SK-N-SH (cell line): ENCODE results near the gene HYAL2. TPM values are rescaled to one million over a fixed set of nuclear protein-coding genes. Genes with fewer than 3 reads are reported as not detected.

Experiments
- CTCF ChIA-PET: fragments of 300-600, 350-600 bp; formaldehyde crosslinking; extraction: SDS; loops from one replicate; lab custom pipeline; 2021; lab: Yijun Ruan, JAX
- POLR2A ChIA-PET: fragments of 350-600 bp; sonication (Branson Sonifier 250); formaldehyde crosslinking; extraction: SDS; loops from one replicate; lab custom pipeline; 2020; ENCODE audit warnings: antibody characterized with exemption, inconsistent platforms; lab: Yijun Ruan, JAX
- DNase-seq: peaks from one replicate; pipeline ENCODE4 v3.0.0; 2012
- H2AFZ ChIP-seq: fragments of 200-600 bp; sonication (generic); 2 replicates; pipeline ENCODE4 v1.8.1; 2016; ENCODE audit warnings: antibody characterized with exemption, mild to moderate bottlenecking, low read depth
- H3F3A ChIP-seq: fragments of 200-600 bp; sonication (generic); replicated peaks from 2 replicates; pipeline ENCODE3; 2016; ENCODE audit warnings: antibody characterized with exemption, mild to moderate bottlenecking; ENCODE audit not compliant: insufficient read depth
- H3K27ac ChIP-seq, 2 experiments: fragments of 200-500 bp in 1 of 2; fragments of 200-600 bp in 1 of 2; sonication (Bioruptor generic) in 1 of 2; sonication (generic), shearing (Covaris generic) in 1 of 2; 2 replicates each; pipeline versions ENCODE4 v1.5.1 to v1.6.1; 2014 to 2016; ENCODE audit warnings: low read depth in 2 of 2, inconsistent platforms in 1 of 2, low read length in 1 of 2, mild to moderate bottlenecking in 1 of 2, mixed read lengths in 1 of 2
- H3K27me3 ChIP-seq: fragments of 200-600 bp; sonication (generic), shearing (Covaris generic); 2 replicates; pipeline ENCODE4 v1.6.1; 2016; ENCODE audit warnings: mixed run types; ENCODE audit not compliant: insufficient read depth
- H3K36me3 ChIP-seq, 2 experiments: fragments of 200-500 bp in 1 of 2; fragments of 200-600 bp in 1 of 2; sonication (Bioruptor generic) in 1 of 2; sonication (generic) in 1 of 2; replicated peaks in 1 of 2; 2 replicates each; pipeline versions ENCODE3 to v1.5.1; 2014 to 2016; ENCODE audit warnings: low read length in 1 of 2, mild to moderate bottlenecking in 1 of 2; ENCODE audit not compliant: insufficient read depth in 2 of 2, control insufficient read depth in 1 of 2
- H3K4me1 ChIP-seq, 2 experiments: fragments of 200-500 bp in 1 of 2; fragments of 200-600 bp in 1 of 2; sonication (Bioruptor generic) in 1 of 2; sonication (generic), shearing (Covaris generic) in 1 of 2; 2 replicates each; pipeline versions ENCODE4 v1.5.1 to v1.6.1; 2014 to 2016; ENCODE audit warnings: low read depth in 1 of 2, low read length in 1 of 2, mixed run types in 1 of 2; ENCODE audit not compliant: insufficient read depth in 2 of 2, control insufficient read depth in 1 of 2
- H3K4me2 ChIP-seq: fragments of 200-600 bp; sonication (generic), shearing (Covaris generic); 2 replicates; pipeline ENCODE4 v1.6.1; 2017; ENCODE audit warnings: mixed run types
- H3K4me3 ChIP-seq, 2 experiments: fragments of 200-500 bp in 1 of 2; fragments of 200-600 bp in 1 of 2; sonication (Bioruptor generic) in 1 of 2; sonication (generic), shearing (Covaris generic) in 1 of 2; 2 replicates each; pipeline versions ENCODE4 v1.5.1 to v1.8.1; 2014 to 2016; ENCODE audit warnings: low read depth in 2 of 2, inconsistent platforms in 1 of 2, low read length in 1 of 2, mild to moderate bottlenecking in 1 of 2, mixed read lengths in 1 of 2, moderate library complexity in 1 of 2
- H3K79me2 ChIP-seq: fragments of 200-600 bp; sonication (generic); 2 replicates; pipeline ENCODE4 v1.8.1; 2017; ENCODE audit warnings: mild to moderate bottlenecking; ENCODE audit not compliant: insufficient read depth
- H3K9ac ChIP-seq: fragments of 200-600 bp; sonication (generic); 2 replicates; pipeline ENCODE4 v1.6.1; 2017; ENCODE audit warnings: mixed run types
- H3K9me2 ChIP-seq: fragments of 200-600 bp; sonication (generic); 2 replicates; pipeline ENCODE4 v1.6.1; 2017; ENCODE audit warnings: mixed run types
- H3K9me3 ChIP-seq: fragments of 200-600 bp; sonication (generic); 2 replicates; pipeline ENCODE4 v1.6.1; 2017; ENCODE audit warnings: mixed run types, mild to moderate bottlenecking, moderate library complexity
- H4K20me1 ChIP-seq: fragments of 200-600 bp; sonication (generic); 2 replicates; pipeline ENCODE4 v1.6.1; 2017; ENCODE audit warnings: mild to moderate bottlenecking, mixed run types; ENCODE audit not compliant: insufficient read depth
- CHD2 ChIP-seq: fragments of 150-350 bp; IDR thresholded peaks from 2 replicates; pipeline ENCODE4 v1.6.1; 2018; ENCODE audit warnings: low read length; ENCODE audit not compliant: partially characterized antibody
- ELF1 ChIP-seq: IDR thresholded peaks from 2 replicates; pipeline ENCODE4 v1.4.0; 2012
- FOSL2 ChIP-seq: IDR thresholded peaks from 2 replicates; pipeline ENCODE4 v1.4.0; 2012; ENCODE audit warnings: low read depth, mild to moderate bottlenecking, moderate library complexity, borderline replicate concordance
- FOXJ3 ChIP-seq: sonication (generic); formaldehyde crosslinking; IDR thresholded peaks from 2 replicates; pipeline ENCODE4 v1.5.1; 2020; ENCODE audit warnings: mild to moderate bottlenecking, missing genetic modification reagents
- GABPA ChIP-seq: IDR thresholded peaks from 2 replicates; pipeline ENCODE4 v1.4.0; 2012; ENCODE audit warnings: low read depth, mild to moderate bottlenecking
- IRF3 ChIP-seq: fragments of 150-350 bp; IDR thresholded peaks from 2 replicates; pipeline ENCODE4 v1.6.1; 2016; ENCODE audit warnings: mild to moderate bottlenecking, low read depth, low read length
- MEF2A ChIP-seq: IDR thresholded peaks from 2 replicates; pipeline ENCODE4 v1.4.0; 2012; ENCODE audit warnings: low read depth, borderline replicate concordance
- MXI1 ChIP-seq: IDR thresholded peaks from 2 replicates; pipeline ENCODE4 v1.6.1; 2012; ENCODE audit warnings: mild to moderate bottlenecking, low read depth, low read length, improper control_type of control experiment
- NFIC ChIP-seq: IDR thresholded peaks from 2 replicates; pipeline ENCODE4 v1.4.0; 2012; ENCODE audit warnings: borderline replicate concordance
- NRF1 ChIP-seq: IDR thresholded peaks from 2 replicates; pipeline ENCODE4 v1.6.1; 2012; ENCODE audit warnings: low read depth, mild to moderate bottlenecking, low read length
- RAD21 ChIP-seq: IDR thresholded peaks from 2 replicates; pipeline ENCODE4 v1.6.1; 2012; ENCODE audit warnings: mild to moderate bottlenecking, low read length
- RCOR1 ChIP-seq: fragments of 150-350 bp; IDR thresholded peaks from 2 replicates; pipeline ENCODE4 v1.6.1; 2017; ENCODE audit warnings: antibody characterized with exemption, low read length
- SIN3A ChIP-seq: IDR thresholded peaks from 2 replicates; pipeline ENCODE4 v1.6.1; 2012; ENCODE audit warnings: low read depth, mild to moderate bottlenecking, low read length, moderate library complexity, borderline replicate concordance
- TCF12 ChIP-seq: IDR thresholded peaks from 2 replicates; pipeline ENCODE4 v1.4.0; 2012
- TEAD4 ChIP-seq: IDR thresholded peaks from 2 replicates; pipeline ENCODE4 v1.4.0; 2012; ENCODE audit warnings: mild to moderate bottlenecking, borderline replicate concordance; ENCODE audit not compliant: insufficient read depth
- WGBS: methylation state at CpG from one replicate; pipeline ENCODE4 v1.1.6; 2017; ENCODE audit warnings: low lambda C conversion rate; 5-methylcytosine and 5-hydroxymethylcytosine counted together
- polyA plus RNA-seq, 3 experiments: library from polyadenylated mRNA; depleted of rRNA; stranded (reverse); fragments of >200 nt; gene quantifications; 2 replicates each; pipeline ENCODE4 v1.2.3, GENCODE V29; 2012
- TF ChIP-seq, protein P1 (sequence below): IDR thresholded peaks from 2 replicates; pipeline ENCODE4; 2012
- TF ChIP-seq, protein P2 (sequence below): IDR thresholded peaks from 2 replicates; pipeline ENCODE4 v1.4.0; 2012; ENCODE audit warnings: low read depth
- TF ChIP-seq, protein P3 (sequence below): IDR thresholded peaks from 2 replicates; pipeline ENCODE4 v1.6.1; 2012; ENCODE audit warnings: mild to moderate bottlenecking, low read depth, low read length, moderate library complexity

Gene HYAL2
- polyA plus RNA-seq, 1 of the 3 experiments (the other 2 are of a cell fraction), result 135 TPM

GRCh38 chr3:50296721-50297383, 25.7 kb downstream of the HYAL2 start:
- Histone ChIP-seq H4K20me1 (no peaks in the 10 kb centered on the region), H3K4me2 (no peak overlapping the region), H3K4me3 (no peak overlapping the region), H3K4me1 (peaks cover 13 to 30% of the 10 kb centered on the region in 2 experiments; a peak in 3 of 4 replicates), H3K27ac (no peak overlapping the region), H3K27me3 (no peaks in the 10 kb centered on the region), H3K9me3 (no peaks in the 10 kb centered on the region), H3K79me2 (peaks cover 11% of the 10 kb centered on the region), H3K36me3 (peaks cover 0 to 6% of the 10 kb centered on the region in 2 experiments), H3F3A (no peaks in the 10 kb centered on the region), H2AFZ (no peak overlapping the region), H3K9me2 (no peaks in the 10 kb centered on the region), H3K9ac (no peak overlapping the region)
- TF ChIP-seq, protein P1, sequence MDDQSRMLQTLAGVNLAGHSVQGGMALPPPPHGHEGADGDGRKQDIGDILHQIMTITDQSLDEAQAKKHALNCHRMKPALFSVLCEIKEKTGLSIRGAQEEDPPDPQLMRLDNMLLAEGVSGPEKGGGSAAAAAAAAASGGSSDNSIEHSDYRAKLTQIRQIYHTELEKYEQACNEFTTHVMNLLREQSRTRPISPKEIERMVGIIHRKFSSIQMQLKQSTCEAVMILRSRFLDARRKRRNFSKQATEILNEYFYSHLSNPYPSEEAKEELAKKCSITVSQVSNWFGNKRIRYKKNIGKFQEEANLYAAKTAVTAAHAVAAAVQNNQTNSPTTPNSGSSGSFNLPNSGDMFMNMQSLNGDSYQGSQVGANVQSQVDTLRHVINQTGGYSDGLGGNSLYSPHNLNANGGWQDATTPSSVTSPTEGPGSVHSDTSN, result no peak
- TF ChIP-seq CHD2, result no peak
- no peak for TF ChIP-seq SIN3A
- TF ChIP-seq MEF2A, result no peak
- no peak for TF ChIP-seq NFIC
- TF ChIP-seq FOXJ3 (CRISPR knock-in tag), result no peak
- TF ChIP-seq FOSL2, result no peak
- TF ChIP-seq, protein P2, sequence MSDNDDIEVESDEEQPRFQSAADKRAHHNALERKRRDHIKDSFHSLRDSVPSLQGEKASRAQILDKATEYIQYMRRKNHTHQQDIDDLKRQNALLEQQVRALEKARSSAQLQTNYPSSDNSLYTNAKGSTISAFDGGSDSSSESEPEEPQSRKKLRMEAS, result no peak
- TF ChIP-seq RCOR1, result no peak
- ChIA-PET POLR2A (no interaction called here), CTCF (interaction anchor here (0.5 to 3.4 kb wide), 3 partner anchors 27 to 84 kb away, joined by 3 to 16 read pairs (median 7); no protein-coding TSS in a partner anchor)
- DNase-seq, result no peak
- 94% methylated on average over 3 of the region's 18 CpGs for WGBS

GRCh38 chr3:50295553-50296431, 26.8 kb downstream of the HYAL2 start:
- H3K9me3 ChIP-seq, result no peaks in the 10 kb centered on the region
- peaks cover 21% of the 10 kb centered on the region for H3K79me2 ChIP-seq
- peaks cover 13 to 36% of the 10 kb centered on the region in 2 experiments; a peak in 3 of 4 replicates for H3K4me1 ChIP-seq
- peaks cover 0 to 6% of the 10 kb centered on the region in 2 experiments for H3K36me3 ChIP-seq
- no peak overlapping the region for H3K9ac ChIP-seq
- DNase-seq, result no peak
- no peak overlapping the region for H2AFZ ChIP-seq
- no peak overlapping the region for H3K4me2 ChIP-seq
- no peaks in the 10 kb centered on the region for H3K27me3 ChIP-seq
- ChIA-PET CTCF (interaction anchor here (0.7 to 1.5 kb wide), 6 partner anchors 21 to 318 kb away, joined by 3 to 5 read pairs (median 4); no protein-coding TSS in a partner anchor), POLR2A (no interaction called here)
- no peaks in the 10 kb centered on the region for H4K20me1 ChIP-seq
- H3K4me3 ChIP-seq, result no peak overlapping the region
- no peaks in the 10 kb centered on the region for H3F3A ChIP-seq
- no peaks in the 10 kb centered on the region for H3K9me2 ChIP-seq
- 80% methylated on average over 5 of the region's 8 CpGs for WGBS
- no peak overlapping the region for H3K27ac ChIP-seq
- TF ChIP-seq FOSL2, result no peak
- TF ChIP-seq TEAD4, result no peak
- no peak for TF ChIP-seq GABPA
- TF ChIP-seq, protein P2, result no peak
- TF ChIP-seq, protein P3, sequence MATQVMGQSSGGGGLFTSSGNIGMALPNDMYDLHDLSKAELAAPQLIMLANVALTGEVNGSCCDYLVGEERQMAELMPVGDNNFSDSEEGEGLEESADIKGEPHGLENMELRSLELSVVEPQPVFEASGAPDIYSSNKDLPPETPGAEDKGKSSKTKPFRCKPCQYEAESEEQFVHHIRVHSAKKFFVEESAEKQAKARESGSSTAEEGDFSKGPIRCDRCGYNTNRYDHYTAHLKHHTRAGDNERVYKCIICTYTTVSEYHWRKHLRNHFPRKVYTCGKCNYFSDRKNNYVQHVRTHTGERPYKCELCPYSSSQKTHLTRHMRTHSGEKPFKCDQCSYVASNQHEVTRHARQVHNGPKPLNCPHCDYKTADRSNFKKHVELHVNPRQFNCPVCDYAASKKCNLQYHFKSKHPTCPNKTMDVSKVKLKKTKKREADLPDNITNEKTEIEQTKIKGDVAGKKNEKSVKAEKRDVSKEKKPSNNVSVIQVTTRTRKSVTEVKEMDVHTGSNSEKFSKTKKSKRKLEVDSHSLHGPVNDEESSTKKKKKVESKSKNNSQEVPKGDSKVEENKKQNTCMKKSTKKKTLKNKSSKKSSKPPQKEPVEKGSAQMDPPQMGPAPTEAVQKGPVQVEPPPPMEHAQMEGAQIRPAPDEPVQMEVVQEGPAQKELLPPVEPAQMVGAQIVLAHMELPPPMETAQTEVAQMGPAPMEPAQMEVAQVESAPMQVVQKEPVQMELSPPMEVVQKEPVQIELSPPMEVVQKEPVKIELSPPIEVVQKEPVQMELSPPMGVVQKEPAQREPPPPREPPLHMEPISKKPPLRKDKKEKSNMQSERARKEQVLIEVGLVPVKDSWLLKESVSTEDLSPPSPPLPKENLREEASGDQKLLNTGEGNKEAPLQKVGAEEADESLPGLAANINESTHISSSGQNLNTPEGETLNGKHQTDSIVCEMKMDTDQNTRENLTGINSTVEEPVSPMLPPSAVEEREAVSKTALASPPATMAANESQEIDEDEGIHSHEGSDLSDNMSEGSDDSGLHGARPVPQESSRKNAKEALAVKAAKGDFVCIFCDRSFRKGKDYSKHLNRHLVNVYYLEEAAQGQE, result no peak
- no peak for TF ChIP-seq ELF1
- no peak for TF ChIP-seq IRF3
- TF ChIP-seq TCF12, result no peak
- TF ChIP-seq FOXJ3 (CRISPR knock-in tag), result no peak
- TF ChIP-seq NRF1, result no peak
- no peak for TF ChIP-seq NFIC
- TF ChIP-seq MXI1, result no peak
- TF ChIP-seq RAD21, result no peak
